Hematopoietic multipotent progenitor cell treated with erythropoietin and hydrocortisone succinate and interleukin-3 and kit ligand, for 6 days (in vitro differentiated cells): ENCODE results near the gene APOL4.
"Not testable (repeated sequence)": the region's sequence is repeated elsewhere in the genome, so short reads cannot be mapped to it uniquely, and the experiment has no call there.

Source experiments
- DNase-seq: peaks from one replicate; pipeline ENCODE4 v3.0.0-alpha.2; 2015

The APOL4 gene

DNA sequence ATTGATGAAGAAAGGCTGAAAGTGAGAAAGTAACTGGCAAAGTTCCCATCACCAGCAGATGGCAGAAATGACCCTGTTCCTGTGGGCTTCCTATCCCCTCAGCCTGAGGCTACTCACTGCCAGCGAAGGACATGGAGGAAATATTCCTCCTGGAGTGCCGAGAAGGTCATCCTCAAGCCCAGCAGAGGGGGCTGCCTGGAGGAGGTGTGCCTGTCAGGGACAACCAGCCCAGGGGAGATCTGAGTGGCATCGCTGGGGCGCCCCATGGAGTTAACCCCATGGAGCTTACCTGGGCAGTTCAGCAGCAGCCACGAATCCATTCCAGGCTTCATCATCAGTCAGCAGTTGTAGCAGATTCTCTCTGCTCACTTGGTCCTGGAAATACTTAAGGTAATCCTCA is 29.4 kb upstream of the APOL4 start:
- not testable (repeated sequence) for DNase-seq

DNA sequence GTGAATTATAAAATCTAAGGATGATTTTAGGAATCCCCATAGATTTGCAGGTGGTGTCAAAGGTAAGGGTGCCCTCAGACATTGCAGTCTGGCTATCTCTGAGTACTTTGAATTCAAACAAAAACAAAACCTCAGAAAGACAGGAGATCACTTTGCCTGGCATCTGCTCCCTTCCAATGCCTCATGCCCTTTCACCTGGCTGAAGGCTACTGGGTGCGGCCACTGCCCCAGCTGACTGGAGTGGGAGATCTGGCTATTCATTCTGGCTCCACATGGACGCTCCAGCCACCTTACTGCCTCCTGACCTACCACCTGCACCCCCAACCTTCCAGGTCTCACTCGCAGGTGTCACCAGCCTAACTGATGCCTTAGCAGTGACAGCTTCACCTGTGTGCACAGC is 28.0 kb upstream of the APOL4 start:
- not testable (repeated sequence) for DNase-seq

DNA sequence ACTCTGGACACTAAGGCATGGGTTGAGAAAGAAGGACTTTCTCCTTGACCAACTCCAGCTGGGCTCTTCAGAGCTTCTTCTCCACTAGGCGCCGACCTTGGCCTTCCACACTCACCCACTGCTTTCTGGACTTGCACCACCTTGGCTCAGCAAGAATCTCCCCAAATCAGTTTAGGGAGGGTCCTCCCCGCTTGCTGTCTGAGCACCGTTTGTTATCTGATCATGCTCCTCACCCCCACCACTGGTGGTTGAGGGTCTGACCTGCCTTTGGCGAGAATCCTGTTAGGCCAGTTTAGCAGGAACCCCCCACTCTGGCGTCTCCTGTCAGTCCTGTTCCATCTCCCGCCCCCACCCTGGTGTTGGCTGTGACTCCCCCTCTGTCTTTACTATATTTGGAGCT is 27.3 kb upstream of the APOL4 start:
- DNase-seq = no peak

DNA sequence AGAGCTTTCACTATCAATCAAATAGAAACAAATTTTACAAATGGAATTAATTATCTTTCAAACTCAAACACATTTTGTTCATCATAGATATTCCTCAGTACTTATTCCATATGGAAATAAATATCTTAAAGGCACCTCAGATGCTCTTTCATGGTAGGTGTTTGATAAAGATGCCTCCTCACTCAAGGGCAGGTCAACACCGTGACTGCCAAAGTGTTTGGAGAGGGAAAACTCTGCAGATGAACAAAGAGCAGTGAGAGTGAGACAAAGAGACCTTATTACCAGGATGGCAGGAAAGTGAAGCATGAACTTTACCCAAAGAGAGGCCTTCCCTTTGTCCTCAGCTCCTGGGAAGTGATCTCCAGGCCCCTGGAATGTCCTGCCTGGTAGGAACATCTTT is 26.8 kb upstream of the APOL4 start:
- DNase-seq = not testable (repeated sequence)

DNA sequence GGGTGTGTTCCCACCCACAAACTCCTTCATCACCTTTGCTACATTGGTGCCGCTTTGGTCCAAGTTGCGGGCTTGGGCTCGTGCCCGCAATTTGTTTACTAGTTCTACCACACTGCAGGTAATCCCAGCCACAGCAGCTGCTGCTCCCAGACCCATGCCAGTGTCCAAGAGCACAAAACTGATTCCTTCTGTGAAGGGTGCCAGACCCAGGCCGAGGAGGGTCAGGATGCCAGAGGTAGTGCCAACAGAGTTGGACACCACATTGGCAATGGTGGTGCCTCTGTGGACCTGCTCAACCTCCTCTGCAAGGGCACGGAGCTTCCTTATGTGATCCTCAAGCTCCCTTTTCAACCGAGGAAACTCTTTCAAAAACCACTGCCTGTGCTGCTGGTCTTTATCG is 26.2 kb upstream of the APOL4 start:
- no peak for DNase-seq

DNA sequence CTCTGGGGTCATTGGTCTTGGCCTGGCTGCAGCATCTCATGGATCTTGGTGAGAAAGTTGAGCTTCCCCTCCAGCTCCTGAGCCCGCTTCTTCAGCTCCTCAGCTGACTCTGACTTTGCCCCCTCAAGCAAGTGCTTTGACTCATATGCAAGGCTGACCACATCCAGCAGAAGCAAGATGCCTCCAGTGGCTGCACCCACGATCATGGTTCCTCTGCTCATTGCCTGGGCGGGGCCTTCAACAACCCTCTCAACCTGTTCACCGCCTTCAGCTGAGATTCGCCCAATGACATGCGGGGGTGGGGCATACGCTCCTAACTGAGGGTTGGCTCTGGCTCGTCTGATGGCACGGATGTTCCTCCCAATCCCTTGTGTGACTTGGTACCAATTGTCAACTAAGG is 25.8 kb upstream of the APOL4 start:
- no peak for DNase-seq

DNA sequence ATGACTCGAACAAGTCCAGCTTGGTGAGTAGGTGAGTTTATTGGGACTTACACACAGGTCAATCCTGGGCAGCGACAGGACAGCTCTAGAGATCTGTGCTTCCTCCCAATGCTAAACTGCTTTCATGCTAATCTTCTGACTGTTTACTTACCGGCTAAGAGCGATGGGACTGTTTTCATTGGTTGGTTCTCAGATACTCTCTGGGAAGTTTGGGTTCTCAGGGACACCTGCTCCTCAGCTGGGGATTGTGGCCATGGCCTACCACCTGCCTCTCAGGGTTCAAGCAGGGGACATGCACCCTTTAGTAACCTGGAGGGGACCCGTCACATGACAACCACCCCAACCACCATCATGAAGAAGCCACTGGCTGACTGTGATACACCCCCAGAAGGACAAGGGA is 24.6 kb upstream of the APOL4 start:
- DNase-seq = no peak

DNA sequence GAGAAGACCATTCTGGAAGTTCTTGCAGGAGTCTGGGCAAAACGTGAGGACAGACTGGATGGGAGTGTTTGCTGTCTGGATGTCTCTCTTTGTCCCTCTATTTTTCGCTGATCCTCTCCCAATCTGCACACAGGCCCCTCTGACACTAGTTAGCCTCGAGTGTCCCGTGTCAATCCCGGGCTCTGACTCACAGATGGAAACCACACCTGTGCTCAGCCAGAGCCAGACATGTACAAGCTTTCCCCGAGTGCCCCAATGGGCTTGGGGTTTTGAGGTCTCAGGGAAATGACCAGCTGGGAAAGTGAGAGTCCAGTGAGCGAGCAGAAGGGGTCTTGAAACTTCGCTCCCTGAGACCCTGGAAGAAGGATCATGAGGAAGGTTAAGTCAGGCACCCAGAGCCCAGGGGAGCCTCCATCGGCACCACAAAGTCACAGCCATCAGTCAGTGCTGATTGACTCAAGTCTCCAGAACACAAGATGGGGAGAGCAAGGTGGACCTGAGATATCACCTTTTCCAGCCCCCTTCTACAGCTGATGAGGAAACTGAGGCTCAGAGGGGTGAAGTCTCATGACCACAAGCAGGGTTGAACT is 23.8 kb upstream of the APOL4 start:
- no peak for DNase-seq

DNA sequence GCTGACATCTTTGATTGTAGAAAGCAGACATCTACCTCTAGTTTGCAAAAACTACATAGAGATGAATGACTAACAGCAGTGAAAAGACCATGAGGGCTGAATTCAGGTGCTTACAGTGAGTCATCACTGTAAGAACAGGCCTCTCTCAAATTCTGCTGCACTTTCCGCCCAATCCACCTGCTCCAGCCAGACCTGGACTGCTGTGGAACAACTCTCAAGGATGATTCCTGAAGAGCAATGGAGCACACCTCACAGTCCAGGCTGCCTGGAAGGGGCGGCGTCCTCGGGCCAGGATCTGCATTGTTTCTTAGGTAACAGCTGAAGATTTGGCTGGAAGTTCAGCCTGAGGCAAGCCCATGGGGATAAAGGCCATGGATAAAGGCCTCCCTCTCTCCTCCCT is 22.6 kb upstream of the APOL4 start:
- DNase-seq = no peak

DNA sequence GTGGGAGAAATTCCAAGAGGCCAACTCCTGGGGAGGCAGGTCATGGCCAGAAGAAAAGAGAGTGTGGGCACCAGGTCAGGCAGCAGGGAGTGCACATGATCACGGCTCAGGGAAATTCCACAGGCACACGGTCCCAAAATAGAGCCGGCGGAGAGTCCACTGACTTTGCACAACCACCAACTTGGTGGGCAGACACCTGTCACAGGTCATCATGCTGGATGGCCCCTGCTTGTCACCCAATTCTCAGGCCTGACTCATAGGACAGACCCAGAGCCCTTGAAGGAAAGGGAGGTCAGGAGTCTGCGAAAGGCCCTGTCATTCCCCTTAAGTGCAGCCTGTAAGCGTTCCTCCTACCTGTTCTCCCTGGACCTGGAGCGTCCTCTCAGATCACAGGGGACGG is 21.9 kb upstream of the APOL4 start:
- DNase-seq = no peak

DNA sequence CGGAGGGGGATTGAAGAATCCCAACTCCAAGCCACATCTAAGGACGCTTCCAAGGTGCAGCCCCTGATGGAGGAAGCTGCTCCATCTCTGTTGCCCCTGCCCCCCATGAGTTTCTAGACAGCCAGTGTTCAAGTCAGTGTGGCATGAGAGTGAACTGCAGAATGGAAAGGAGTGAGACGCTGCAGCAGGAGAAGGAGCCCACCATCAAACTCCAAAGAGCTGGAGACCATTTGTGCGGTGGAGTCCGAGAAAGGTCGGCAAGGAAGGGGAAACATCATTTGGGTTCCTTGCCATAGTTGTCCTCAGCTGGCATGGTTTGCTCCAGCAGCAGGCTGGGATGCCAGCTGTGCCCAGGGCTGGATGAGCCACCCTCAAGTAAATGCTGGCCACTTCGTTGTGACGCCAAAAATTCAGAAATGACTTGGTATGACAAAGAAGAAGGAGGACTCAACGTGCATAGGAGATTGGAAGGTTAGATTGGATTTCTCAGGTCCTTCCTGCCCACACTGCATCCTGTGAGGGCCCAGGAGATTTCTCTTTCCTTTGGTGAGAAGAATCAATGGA is 21.4 kb upstream of the APOL4 start:
- DNase-seq = no peak

DNA sequence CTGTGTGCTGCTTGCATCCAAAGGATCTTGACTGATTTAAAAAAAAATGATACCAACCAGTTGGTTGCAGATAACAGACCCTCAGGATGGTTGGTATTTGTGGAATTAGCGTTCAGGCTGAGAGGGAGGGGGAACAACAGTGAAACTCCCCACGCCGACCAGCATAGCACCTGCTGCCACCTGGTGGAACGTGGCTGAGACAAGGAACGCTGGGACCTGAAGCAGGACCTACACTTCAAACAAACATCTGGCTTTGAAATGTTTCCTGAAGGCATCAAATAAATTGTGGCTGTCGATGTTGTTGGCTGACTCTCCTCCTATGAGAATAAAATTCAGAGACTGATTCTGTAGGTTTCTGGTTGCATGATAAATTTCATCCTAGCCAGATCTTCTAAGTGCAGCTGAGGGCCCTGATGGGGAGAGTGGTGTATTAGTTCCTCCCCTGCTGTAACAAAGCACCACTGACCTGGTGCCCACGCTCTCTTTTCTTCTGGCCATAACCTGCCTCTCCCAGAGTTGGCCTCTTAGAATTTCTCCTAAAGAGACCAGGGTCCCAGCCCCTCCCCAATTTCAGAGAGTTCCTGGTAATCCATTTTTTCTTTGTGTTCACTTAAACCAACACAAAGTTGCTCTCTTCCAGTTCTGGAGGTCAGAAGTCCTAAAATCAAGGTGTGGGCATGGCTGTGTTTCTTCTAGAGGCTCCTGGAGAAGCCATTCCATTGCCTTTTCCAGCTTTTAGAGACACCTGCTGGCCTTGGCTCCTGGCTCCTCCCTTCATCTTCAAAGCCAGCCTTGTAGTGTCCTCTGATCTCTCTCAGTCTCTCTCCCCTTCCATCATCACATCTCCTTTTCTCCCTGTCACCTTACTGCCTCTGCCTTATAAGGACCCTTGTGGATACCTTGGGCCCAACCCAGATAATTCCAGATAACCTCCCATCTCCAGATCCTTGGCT is 20.5 kb upstream of the APOL4 start:
- peak; percentile 82 for DNase-seq

DNA sequence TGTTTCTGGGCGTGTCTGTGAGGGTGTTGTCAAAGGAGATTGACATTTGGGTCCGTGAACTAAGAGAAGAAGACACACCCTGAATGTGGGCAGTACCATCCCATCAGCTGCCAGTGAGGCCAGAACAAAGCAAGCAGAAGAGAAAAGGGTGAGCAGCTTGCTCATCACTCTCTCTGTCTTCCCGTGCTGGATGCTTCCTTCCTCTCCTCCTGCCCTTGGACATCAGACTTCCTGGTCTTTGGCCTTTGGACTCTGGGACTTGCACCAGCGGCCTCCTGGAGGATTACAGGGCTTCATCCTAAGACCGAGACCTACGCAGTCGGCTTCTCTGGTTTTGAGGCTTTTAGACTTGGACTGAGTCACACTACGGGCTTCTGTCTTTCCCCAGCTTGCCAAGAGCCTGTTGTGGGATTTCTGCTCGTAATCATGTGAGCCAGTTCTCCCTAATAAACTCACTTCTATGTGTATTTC is 18.9 kb upstream of the APOL4 start:
- peak; percentile 83 for DNase-seq

DNA sequence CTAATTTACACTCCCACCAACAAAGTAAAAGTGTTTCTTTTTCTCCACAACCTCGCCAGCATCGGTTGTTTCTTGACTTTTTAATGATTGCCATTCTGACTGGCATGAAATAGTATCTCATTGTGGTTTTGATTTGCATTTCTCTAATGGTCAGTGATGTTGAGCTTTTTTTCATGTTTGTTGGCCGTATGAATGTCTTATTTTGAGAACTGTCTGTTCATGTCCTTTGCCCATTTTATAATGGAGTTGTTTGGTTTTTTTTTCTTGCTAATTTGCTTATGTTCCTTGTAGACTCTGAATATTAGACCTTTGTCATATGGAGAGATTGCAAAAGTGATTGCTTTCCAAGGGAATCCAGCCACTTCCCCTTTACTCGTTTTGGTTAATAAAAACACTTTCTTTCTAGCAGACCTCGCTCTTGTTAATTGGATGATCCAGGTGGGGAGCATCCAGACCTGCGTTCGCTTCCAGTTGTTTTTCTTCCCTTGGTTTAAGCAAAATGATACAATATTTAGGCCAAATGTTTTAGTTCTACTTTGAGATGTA is 17.1 kb upstream of the APOL4 start:
- DNase-seq = no peak

DNA sequence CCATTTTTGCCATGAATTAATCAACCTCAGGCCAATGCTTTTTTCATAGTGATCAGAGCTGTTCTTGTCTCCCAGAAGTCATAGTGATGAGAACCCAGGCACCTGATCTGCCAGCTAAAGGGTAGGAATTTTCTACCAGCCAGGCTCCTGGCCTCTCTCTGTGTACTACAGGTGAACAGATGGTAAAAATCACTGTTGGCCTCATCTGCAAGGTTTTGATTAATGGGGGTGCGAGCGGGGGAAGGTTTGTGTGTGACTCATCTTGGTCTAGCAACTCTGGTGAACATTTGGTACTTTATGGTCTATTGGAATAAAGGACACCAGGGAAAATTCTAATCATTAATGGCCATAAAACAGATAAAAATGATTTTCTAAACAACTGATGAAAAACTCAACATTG is 14.4 kb upstream of the APOL4 start:
- no peak for DNase-seq

DNA sequence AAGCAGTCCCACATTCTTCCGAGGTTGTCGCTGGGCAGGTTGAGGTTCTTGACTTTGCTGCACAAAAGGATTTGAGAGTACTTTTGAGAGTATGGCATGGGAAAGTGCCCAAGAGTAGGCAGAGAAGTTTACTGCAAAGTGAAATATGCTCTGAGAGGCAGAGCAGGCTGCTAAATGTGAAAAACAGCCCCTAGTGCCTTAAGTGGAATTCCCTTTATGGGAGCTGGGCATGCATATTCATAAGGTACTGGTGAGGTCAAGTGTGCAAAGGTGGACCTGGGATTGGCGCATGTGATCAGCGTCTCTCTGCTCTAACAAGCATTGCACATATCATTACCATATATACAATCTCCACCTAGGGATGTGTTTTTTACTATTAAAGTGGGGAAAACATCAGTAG is 12.0 kb upstream of the APOL4 start:
- no peak for DNase-seq

DNA sequence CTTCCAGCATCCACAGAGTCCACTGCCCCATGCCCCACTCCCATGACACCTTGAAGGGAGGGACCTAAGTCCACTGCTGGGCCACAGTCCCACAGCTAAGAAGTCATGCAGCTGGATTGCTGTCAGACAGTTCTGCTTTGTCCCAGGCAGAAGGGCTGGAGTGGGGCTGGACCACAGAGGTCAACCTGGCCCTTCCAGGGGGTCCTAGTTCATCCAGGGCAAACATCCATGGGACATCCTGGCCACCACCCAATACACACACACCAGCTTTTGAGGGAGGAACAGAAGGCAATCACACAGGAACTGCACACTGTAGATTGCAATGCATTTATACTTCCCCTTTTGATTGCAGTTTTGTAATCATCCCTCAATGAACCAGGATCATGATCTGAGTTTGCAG is 11.3 kb upstream of the APOL4 start:
- DNase-seq = peak; percentile 64

DNA sequence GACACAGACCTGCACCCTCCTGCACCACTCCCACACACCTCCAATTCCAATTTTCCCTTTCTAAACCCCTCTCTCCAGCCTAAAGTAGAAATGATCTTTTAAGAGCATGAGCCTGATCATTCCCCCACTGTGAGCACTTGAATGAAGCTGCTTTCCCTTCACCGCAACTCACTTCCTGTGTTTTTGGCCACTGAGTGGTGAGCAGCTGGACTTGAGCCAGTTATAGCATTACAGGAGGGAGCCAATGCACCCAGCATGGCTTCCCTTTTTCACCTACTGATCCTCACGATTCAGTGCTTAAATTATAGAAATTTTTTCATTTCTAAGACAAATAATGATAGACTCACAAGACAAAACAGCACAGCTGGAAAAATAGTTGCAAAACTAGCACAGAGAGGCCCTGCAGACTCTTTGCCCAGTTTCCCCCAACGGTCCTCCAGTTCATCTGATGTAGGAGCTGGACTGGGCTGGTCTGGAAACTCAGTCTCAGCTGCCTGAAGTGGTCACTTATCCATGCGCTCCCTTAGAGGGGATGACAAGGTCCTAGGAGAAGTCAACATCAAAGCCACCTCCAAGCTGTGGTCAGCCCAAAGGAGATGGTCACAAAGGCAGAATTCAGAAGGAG is 9.7 kb upstream of the APOL4 start:
- DNase-seq = peak; percentile 90

DNA sequence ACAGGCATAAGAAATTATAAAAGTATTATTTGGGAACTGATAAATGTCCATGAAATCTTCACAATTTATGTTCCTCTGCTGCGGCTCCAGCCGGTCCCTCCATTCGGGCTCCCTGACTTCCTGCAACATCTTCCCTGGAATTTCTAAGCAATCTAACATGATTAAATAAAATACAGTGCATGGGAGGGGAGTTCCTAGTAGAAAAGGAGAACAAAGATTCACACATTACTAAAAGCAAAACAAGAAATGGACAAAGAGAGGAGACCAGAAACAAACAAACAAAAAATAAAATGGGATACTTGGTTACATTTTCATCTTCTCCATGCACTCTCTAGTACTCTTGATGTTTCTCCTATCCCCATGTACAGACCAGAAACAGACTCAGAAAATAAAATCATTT is 8.6 kb upstream of the APOL4 start:
- no peak for DNase-seq

DNA sequence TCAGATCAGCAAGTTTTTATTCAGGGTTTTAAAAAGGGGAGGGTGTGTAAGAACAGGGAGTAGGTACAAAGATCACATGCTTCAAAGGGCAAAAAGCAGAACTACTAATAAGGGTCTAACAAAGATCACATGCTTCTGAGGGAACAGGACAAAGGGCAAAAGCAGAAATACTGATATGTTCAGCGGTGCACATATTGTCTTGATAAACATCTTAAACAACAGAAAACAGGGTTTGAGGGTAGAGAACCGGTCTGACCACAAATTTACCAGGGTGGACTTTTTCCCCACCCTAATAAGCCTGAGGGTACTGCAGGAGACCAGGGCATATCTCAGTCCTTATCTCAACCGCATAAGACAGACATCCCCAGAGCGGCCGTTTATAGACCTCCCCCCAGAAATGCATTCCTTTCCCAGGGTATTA is 7.9 kb upstream of the APOL4 start:
- peak; percentile 66 for DNase-seq

DNA sequence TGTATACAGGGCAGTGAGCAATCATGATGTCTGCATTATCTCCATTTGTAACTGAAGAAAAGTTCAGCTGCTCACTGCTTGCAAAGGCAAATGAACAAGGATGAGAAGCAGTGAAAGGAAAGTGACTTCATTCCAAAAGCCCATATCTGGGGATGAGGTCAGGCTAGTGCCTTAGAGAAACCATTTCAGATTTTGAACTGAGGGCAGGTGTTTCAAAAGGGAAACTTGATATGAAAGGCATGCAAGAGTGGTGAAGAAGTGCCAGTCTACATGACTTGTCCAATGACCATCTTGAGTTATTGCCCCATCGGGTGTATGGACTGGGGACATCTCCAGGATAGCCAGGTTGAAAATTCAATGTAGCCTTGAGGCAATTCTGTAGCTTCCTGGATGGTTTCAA is 7.3 kb upstream of the APOL4 start:
- DNase-seq = no peak

DNA sequence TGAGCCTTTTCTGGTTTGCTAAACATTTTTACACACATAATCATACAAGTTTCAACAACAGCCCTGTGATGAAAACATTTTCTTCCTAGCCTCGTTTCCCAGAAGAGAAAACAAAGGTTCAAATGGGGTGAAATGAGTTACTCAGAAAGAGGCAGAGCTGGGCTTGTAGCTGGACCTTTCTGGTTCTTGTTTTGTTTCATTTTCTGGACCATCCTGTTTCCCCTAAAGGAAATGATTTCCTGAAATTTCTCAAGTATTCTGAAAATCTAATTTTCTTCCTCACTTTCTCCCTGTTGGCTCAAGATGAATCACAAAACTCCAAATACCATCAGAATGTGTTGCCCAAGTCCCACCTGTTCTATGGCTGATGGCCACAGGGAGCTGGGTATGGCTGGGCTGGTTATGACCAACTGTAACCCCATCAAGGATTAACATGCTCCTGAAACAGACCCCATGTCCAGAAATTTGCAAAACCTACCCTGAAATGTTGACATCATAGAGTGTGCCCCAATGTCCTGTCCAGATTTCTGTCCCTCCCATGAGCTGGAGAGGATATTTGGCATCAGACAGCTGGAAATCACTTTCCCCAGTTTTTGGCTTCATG is 6.7 kb upstream of the APOL4 start:
- no peak for DNase-seq

DNA sequence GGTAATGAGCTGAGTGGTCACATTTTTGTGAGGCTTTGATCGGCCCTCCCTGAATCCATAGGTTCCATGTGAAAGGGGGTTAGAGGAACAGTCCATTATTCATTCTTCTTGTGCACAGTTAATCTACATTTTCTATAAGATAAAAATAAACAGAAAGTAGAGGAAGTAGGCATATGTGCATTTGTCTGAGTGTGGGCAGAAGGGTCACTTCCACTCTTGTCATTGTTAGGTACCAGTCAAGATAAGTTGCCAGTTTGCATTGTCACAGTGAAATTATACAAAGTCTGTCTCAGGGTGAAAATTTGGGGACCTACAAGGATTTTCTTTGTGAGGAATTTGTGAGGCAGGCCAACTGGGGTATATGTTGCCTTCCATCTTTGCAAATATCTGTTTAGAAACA is 4.6 kb upstream of the APOL4 start:
- no peak for DNase-seq
